ENCODE measurements around the gene PIP5K1A. TPM values are rescaled to one million over a fixed set of nuclear protein-coding genes. Genes with fewer than 3 reads are reported as not detected.
A peak's percentile ranks its signal among the peaks of the same experiment; 100 is the strongest.
"Not testable (repeated sequence)": the region's sequence is repeated elsewhere in the genome, so short reads cannot be mapped to it uniquely, and the experiment has no call there.

The PIP5K1A gene
- total RNA-seq, 6 donors from 2014 or later: 37.2 to 94.3 (median 70.6) TPM

DNA sequence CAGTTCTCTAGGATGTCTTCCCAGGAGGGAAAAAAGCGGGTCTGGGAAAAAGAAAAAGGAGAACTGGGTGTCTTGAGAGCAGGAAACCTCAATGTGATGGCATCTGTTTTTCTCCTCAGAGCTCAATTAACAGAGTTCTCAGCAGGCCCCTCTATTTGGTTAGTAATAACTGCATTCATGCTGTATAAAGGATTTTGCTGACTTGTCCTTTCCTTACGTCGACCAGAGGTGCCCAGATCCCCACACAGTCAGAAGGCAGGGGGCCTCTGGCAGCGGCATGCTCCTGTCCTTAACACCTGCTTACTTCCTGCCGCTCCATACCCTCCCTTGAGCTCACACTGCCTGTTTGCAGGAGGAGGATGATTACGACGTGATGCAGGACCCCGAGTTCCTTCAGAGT is 68.5 kb downstream of the PIP5K1A start:
- Histone ChIP-seq H3K27me3 (no peaks in the 10 kb centered on the region), H3K4me3 (no peak overlapping the region), H3K27ac (no peak overlapping the region), H3K4me1 (no peaks in the 10 kb centered on the region), H3K9me3 (no peaks in the 10 kb centered on the region), H3K36me3 (peaks cover 31 to 92% (median 71%) of the 10 kb centered on the region in 4 donors)
- DNase-seq (no peak), ATAC-seq (ENCODE audit: low FRiP score in 2 of 2) (no peak)
- 83 to 85% methylated on average over 8 of the region's 8 CpGs for WGBS, 2 donors
- TF ChIP-seq POLR2AphosphoS5 (IDR thresholded peaks at IDR 0.05) (no peak), POLR2A (IDR thresholded peaks at IDR 0.05) (no peak), EP300 (IDR thresholded peaks at IDR 0.05) (no peak)
- TF ChIP-seq, protein P1, sequence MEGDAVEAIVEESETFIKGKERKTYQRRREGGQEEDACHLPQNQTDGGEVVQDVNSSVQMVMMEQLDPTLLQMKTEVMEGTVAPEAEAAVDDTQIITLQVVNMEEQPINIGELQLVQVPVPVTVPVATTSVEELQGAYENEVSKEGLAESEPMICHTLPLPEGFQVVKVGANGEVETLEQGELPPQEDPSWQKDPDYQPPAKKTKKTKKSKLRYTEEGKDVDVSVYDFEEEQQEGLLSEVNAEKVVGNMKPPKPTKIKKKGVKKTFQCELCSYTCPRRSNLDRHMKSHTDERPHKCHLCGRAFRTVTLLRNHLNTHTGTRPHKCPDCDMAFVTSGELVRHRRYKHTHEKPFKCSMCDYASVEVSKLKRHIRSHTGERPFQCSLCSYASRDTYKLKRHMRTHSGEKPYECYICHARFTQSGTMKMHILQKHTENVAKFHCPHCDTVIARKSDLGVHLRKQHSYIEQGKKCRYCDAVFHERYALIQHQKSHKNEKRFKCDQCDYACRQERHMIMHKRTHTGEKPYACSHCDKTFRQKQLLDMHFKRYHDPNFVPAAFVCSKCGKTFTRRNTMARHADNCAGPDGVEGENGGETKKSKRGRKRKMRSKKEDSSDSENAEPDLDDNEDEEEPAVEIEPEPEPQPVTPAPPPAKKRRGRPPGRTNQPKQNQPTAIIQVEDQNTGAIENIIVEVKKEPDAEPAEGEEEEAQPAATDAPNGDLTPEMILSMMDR (IDR thresholded peaks at IDR 0.05): no peak

DNA sequence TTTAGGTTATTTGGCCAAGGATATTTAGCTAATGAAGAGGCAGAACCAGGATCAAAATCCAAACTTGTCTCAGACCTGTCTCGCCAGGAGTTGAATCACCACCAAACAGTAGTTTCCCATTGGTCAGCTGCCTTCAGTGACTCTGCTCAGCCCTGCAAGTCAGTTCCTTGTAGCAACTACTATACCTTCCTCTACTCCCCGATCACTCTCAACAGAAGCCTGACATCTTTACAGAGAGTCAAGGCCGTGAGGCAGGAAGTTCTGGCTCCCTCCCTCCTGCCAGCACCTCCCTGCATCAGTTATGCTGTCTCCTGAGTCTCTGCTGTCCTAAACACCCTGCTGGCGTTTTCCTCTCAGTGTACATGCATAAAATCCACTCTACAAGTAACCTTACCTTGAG is 69.4 kb downstream of the PIP5K1A start:
- WGBS, 2 donors: 75 to 85% methylated on average over 4 of the region's 4 CpGs
- DNase-seq: no peak
- no peaks in the 10 kb centered on the region for H3K4me1 ChIP-seq
- no peak overlapping the region for H3K27ac ChIP-seq
- peaks cover 31 to 88% (median 67%) of the 10 kb centered on the region in 4 donors for H3K36me3 ChIP-seq
- H3K9me3 ChIP-seq: no peaks in the 10 kb centered on the region
- H3K4me3 ChIP-seq: no peak overlapping the region
- TF ChIP-seq, protein P1 (IDR thresholded peaks at IDR 0.05): no peak
- no peak for TF ChIP-seq POLR2AphosphoS5 (IDR thresholded peaks at IDR 0.05)
- TF ChIP-seq POLR2A (IDR thresholded peaks at IDR 0.05): no peak
- no peak for TF ChIP-seq EP300 (IDR thresholded peaks at IDR 0.05)
- no peak for ATAC-seq (ENCODE audit: low FRiP score in 2 of 2)
- H3K27me3 ChIP-seq: no peaks in the 10 kb centered on the region

DNA sequence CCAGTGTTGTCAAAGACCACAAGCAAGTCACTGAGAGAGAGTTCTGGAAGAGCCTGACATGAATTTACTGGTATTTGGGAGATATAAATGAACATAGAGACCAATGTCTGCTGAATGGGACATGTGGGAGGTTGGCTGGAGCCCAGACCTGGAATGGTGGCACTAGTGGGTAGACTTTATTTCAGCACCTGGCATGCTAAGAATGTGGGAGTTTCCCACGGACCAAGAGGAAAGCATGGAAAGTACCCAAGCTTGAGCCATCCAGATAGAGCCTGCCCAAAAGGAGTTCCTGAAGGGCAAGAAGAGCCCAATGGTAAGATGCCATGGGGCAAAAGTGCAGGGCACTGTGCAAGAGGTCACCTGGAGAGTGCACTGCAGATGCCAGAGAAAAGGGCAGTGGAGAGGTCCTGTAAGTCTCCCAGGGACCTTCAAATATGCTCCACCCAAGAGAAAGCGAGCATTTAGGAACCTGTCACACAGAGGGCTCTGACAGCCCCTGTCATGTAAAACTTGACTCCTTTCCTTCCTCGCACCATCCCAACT is 75.6 kb downstream of the PIP5K1A start:
- peaks cover 0 to 8% (median 3%) of the 10 kb centered on the region in 4 donors for H3K4me1 ChIP-seq
- TF ChIP-seq POLR2A (IDR thresholded peaks at IDR 0.05) (no peak), POLR2AphosphoS5 (IDR thresholded peaks at IDR 0.05) (no peak), EP300 (IDR thresholded peaks at IDR 0.05) (no peak)
- TF ChIP-seq, protein P1 (IDR thresholded peaks at IDR 0.05): no peak
- peaks cover 0 to 30% (median 16%) of the 10 kb centered on the region in 4 donors for H3K36me3 ChIP-seq
- WGBS, 2 donors: 71 to 86% methylated on average over 3 of the region's 3 CpGs
- H3K27ac ChIP-seq: no peak overlapping the region
- ATAC-seq (ENCODE audit: low FRiP score in 2 of 2): no peak
- H3K9me3 ChIP-seq: no peaks in the 10 kb centered on the region
- no peaks in the 10 kb centered on the region for H3K27me3 ChIP-seq
- H3K4me3 ChIP-seq: no peak overlapping the region
- no peak for DNase-seq

DNA sequence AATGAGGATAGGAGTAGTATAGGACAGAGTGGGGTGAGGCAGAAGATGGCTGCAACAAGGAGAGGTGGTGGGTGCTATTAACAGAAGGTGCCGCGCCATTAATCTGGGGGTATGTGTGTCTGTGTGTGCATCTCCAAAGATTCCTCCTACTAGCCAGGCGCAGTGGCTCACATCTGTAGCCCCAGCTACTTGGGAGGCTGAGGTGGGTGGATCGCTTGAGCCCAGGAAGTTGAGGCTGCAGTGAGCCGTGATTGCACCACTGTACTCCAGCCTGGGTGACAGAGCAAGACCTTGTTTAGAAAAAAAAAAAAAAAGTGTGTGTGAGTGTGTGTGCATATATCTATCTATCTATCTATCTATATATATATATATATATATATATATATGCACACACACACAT is 77.0 kb downstream of the PIP5K1A start:
- not testable (repeated sequence) for H3K9me3 ChIP-seq; H3K4me1 ChIP-seq; H3K4me3 ChIP-seq; ATAC-seq (ENCODE audit: low FRiP score in 2 of 2); H3K27ac ChIP-seq; H3K27me3 ChIP-seq
- H3K36me3 ChIP-seq: peaks cover 0 to 19% (median 9%) of the 10 kb centered on the region in 4 donors
- 72 to 86% methylated on average over 5 of the region's 5 CpGs for WGBS, 2 donors
- DNase-seq: peak in 1 of 2 donors; percentile 47

DNA sequence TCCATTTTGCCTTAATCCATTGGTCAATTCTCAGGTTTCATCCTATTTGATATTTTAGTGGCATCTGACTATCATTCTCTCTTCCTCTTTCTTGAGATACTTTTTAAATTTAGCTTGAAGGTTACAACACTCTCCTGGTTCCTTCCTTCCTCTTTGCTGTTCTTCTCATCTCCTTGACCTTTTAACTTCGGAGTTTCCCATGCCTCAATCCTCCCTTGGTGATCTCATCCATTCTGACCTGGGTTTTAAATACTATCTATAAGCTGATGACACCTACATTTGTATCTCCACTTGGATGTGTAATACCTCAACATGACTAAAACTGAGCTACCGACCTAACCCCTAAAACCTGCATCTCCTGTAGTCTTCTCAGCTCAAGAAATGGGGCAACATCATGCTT is 78.9 kb downstream of the PIP5K1A start:
- no peaks in the 10 kb centered on the region for H3K27me3 ChIP-seq

More for the DNA sequence above, 78.9 kb downstream of the PIP5K1A start:
- WGBS, 2 donors: 53 to 62% methylated on average over 2 of the region's 2 CpGs
- H3K4me1 ChIP-seq: peaks cover 5 to 14% (median 8%) of the 10 kb centered on the region in 4 donors
- DNase-seq (no peak), ATAC-seq (ENCODE audit: low FRiP score in 2 of 2) (no peak)
- peaks cover 0 to 9% (median 2%) of the 10 kb centered on the region in 4 donors for H3K36me3 ChIP-seq
- peak overlapping the region in 1 of 4 donors; percentile 67 for H3K27ac ChIP-seq
- no peak overlapping the region for H3K4me3 ChIP-seq
- no peaks in the 10 kb centered on the region for H3K9me3 ChIP-seq
- TF ChIP-seq POLR2AphosphoS5 (IDR thresholded peaks at IDR 0.05) (peak in 1 of 2 donors; percentile 15), EP300 (IDR thresholded peaks at IDR 0.05) (no peak)
